Posterior vena cava (tissue), 2 donors: ENCODE data around the gene PLXNA1. TPM values are rescaled to one million over a fixed set of nuclear protein-coding genes. Genes with fewer than 3 reads are reported as not detected.

Source experiments
- DNase-seq: peaks from one replicate; pipeline ENCODE4 v3.0.0-alpha.2; 2020; ENCODE audit warnings: low spot score
- intact Hi-C, 2 donors: fragments of 100-400 bp; cut with DNase I; formaldehyde crosslinking; loops; one replicate each; pipeline versions ENCODE4 v1.14.1 to v1.14.2; 2022 to 2023
- total RNA-seq, 2 donors: library from RNA; stranded (reverse); fragmentation: NEBNext Ultra II Directional; extraction: Animal tissue kit (Norgen Biotek cat#: 25700); gene quantifications; one replicate each; pipeline ENCODE4 v1.2.1, GENCODE V29; 2021
- donor health status: DM: yes; HTN: yes; CAD: no.
- donor health status: DM: yes; HTN: yes; CAD: no.

Gene PLXNA1
- total RNA-seq, 2 donors from 2014 or later = 31.7 to 38.5 TPM

DNA sequence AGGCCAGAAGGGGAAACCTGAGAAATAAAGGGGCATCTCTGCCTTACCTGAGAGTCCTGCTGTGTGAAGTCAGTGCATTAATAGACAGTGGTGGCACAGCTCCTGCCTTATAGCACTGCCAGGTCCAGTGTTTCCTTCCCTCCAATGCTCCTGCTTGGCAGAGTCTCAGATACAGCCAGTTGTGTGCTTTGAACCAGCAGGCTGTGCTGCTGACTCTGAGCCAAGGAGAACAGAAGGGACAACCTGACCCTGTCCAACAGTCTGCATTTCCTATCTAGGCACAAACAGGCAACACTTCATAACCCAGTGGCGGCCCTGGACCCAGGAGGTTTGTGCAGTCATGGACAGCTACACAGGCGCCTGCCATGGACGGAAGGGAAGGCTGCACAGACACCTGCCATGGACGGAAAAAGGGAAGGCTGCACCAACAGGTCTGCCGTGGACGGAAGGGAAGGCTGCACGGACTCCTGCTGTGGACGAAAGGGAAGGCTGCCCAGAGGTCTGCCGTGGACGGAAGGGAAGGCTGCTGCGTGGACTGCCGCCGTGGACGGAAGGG lies 33.9 kb upstream of the PLXNA1 start:
- no peak for DNase-seq
- intact Hi-C loops = no loop called here

DNA sequence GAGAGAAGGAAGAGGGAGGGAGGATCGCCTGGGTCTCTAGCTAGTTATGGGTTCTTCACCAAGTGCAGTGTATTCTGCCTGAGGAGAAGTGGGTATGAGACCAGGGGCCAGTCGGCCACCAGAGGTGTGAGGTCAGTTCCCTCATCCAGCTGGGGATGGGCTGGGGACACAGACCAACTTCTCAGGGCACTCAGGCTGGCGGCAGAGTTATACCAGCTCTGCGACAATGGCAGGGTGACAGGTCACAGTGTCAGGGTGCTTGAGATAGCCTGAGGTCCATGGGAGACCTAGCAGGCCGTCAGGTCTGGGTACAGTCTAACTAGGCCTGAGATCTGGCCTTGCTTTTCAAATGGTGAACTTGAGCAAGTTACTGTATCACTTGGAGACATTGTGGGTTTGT lies 31.4 kb upstream of the PLXNA1 start:
- DNase-seq = peak; percentile 70
- intact Hi-C loops = no loop called here

DNA sequence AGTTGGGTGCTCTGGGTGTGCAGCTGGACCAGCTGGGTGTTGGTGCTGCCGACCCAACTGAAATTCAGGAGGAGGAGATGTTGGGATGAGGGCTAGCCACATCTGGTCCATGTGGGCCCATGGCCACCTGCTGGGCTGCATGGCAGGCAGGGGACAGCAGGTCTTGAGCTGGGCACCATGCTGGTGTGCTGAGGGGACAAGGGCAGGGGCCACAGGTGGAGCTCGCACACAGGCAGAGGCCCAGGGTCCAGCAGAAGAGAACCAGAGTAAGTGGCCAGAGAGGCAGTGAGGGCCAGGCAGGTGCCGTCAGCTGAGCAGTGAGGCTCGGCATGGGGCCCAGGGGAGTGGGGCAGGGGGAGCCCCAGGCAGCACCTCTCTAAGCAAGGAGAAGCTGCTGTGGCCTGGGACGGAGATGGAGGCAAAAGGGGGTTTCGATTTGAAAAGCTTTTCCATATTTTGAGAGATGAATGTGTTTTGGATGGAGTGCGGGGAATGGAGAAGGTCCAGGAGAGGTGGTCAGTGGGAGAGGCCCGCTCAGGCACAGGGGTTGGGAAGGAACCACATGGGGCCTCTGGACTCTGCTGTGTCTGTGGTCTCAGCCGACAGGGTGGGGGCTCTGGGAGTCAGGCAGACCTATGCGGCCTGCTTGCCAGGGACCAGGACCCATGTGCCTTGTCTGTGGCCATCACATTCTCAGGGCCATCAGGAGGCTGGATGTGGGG lies 30.5 kb upstream of the PLXNA1 start:
- intact Hi-C loops = no loop called here
- DNase-seq = peak; percentile 67

DNA sequence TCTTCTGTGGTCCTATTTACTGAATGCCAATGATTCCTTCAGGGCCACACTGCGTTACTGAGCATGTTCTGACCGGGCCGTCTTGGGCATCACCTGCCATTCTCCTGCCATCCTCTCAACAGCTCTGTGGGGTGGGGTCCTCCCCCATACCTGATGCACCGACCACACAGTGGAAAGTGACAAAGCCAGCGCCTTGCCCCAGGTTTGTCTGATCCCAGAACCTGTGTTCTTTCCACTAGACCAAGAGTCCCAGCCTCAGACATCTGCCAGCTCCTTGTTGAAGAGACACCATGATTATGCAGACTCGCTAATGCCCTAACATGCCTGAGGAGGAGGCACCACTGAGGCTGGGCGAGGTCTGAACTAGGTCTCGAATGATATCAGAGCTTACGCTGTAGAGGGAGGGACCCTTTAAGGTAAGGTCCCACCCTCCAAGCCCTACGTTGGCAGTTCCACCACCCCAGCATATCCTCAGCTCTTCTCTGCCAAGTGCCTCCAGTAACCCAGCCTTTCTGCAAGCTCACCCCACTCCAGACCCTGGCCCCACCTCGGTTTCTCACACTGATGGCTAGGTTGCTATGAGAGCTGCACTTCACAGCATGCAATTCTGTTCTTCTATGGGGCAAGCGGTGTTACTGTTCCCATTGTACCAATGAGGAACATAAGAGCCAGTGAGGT lies 29.8 kb upstream of the PLXNA1 start:
- DNase-seq = peak; percentile 59
- intact Hi-C loops = no loop called here

DNA sequence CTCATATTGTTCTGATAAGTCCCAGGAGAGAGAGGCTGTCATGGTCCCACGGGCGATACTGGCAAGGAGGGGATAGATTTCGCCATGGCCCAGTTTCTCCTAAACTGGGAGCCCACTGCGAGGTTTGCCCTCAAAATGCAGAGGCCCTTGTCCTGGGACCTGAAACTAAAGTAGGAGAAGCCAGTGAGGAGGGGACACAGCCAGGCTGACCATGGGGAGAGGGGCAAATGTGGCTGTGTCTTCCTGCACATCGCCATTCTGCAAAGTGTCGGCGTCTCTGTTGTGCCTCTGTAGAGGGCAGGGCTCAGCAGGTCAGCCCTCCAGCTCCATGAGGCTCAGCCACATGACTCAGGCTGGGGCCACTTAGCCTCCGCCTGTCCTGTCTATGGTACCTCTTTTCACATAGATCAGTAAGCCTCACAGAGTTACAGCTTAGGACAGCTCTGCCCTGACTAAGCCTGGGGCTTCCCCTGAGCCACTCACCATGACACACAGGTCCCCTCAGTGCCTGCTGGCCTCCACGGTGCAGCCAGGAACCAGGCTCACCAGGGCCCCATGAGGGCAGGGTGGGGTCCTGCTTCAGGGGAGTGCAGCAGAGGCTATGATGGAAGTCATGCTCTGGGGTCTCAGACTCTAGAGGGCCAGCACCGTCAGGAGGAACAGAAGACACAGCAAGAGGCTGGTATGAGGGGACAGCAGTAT lies 28.6 kb upstream of the PLXNA1 start:
- DNase-seq = peak; percentile 69
- intact Hi-C loops = no loop called here

DNA sequence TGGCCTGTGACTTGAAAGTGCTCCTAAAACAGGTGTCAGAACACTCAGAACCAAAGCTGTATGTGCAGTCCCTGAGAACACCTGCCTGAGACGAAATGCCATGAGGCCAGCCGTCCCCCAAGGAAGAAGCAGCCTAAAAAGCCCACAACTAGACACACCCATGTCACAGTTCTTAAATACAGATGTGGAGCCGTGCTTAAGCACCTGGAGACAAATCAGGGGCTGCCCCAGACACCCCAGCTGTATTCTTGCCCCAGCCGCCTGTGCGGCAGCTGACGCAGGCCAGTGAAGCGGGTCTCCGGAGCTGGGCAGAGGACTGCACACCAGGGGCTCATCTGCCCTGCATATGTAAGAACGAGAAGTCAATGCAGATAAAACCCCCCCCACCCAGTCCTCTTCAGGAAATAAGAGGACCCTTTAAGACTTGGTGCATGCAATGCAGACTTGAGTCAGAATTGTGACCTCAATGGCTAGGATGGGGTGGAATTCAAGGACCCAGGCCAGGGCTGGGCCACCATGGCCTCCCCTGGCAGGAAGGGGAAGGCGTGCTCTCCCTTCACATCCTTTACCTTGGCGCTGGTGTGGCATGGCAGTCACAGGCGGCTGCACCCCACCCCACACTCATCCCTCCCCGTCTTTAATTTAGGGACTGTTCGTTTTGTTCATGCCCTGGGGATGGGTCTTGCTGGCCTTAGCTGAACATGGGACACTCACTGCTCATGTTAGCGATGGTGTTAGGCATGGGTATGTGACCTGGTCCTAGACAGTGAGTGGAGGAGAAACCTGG lies 27.7 kb upstream of the PLXNA1 start:
- peak; percentile 37 for DNase-seq
- intact Hi-C loops = no loop called here

DNA sequence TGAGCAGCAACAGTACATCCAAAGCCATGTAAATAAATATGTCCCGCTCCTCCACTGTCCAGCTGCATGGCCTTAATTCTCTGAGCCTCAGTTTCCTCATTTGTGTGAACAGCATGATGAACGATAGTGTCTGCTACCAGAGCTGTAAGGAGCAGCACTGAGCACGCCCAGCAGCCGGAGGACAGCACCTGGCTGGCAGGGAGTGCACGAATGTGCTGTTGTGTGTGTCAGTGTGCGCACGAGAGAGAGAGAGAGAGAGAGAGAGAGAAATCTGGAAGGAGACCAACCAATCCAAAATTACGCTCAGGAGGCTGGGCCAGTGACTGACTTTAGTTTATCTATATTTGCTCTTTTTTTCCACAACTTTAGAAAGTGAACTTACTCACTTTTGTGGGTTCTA lies 26.6 kb upstream of the PLXNA1 start:
- intact Hi-C loops = no loop called here
- peak; percentile 43 for DNase-seq

DNA sequence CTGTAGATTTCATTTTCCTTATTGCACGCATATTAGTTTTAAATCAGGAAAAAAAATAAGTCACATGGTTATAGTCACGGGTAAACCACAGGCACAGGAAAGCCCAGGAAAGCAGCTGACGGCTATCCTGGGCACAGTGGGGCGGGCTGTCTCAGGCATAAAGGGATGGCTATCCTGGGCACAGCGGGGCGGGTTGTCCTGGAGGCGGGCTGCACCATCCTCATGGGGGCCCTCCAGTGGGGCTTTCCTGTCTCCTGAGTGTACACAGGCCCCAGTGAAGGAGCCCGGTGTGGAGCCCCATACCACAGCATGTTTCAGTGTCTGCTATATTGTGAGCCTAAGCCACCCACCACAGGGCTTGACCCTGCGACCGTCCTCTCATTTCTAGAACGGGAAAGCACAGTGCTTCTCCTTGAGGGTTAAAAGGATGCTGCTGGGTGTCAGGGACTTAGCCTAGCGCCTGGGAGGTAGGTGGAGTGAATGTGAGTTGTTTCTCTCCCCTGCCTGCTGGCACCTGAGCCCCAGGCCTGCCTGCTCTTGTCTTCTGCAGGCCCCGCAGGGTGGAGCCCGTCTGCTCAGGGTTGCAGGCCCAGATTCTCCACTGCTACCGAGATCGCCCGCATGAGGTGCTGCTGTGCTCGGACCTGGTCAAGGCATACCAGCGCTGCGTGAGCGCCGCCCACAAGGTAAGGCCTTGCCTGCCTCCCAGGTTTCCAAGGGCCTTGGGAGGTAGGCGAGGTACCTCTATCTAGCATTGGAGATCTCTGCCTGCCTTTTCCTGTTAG lies 25.9 kb upstream of the PLXNA1 start:
- intact Hi-C loops = no loop called here
- DNase-seq = peak; percentile 80

DNA sequence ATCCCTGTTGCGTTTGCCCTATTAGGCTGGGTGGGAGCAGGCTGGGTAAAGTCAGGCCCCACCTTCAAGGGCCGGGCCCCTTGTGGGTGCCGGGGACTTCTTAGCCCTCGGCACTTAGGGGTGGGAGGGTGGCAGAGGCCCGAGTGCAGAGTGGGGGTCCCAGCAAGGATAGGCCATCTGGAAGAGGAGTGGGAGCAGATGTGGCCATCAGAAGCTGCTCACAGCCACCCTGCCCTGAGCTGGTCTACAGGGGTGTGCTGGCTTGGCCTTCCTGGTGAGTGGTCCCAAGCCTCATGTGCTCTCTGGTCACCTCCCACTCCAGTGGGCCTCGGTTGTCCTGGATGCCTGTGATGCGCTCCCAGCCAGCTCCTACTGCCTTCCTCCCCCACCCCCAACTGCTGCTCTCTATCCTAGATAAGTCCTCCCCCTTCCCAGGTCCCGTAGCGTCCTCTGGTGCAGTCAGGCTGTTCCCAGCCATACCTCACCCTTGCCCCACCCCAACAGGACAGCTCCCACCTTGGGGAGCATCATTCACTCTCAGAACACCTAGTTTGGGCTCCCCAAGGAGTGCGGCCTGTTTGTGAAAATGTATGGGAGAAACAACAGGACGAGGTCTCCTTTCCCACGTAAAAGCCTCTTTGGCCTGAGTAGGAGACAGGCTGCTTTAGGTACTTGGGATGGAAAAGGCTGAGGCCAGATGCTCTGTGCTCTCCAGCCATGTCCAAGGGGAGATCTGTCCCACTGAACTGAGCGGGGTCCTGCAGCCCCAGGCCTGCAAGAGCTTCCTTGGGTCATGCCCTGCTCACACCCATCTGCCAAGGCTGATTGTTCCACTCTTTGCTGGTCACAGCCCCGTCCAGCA lies 24.9 kb upstream of the PLXNA1 start:
- peak; percentile 68 for DNase-seq
- intact Hi-C loops = no loop called here

DNA sequence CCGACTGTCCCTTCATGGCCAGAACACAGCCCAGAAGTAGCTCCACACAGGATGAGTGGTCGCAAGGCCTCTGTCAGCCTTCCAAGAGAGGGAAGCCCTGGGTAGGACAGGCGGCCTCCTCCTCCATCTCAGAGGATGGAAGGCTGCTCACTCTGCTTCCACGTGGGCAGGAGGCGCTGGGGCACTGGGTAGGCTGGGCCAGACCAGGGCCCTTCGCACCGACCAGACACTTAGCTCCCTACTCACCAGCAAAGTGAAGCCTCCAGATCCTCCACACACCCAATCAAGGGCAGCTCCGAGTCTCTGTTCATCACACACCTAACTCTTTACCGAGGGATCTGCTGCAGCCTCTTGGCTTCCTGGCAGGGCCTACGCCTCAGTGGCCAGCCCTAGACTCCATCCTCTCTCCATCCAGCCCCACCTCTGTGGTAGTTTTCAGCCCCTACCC lies 24.3 kb upstream of the PLXNA1 start:
- intact Hi-C loops = no loop called here
- no peak for DNase-seq

DNA sequence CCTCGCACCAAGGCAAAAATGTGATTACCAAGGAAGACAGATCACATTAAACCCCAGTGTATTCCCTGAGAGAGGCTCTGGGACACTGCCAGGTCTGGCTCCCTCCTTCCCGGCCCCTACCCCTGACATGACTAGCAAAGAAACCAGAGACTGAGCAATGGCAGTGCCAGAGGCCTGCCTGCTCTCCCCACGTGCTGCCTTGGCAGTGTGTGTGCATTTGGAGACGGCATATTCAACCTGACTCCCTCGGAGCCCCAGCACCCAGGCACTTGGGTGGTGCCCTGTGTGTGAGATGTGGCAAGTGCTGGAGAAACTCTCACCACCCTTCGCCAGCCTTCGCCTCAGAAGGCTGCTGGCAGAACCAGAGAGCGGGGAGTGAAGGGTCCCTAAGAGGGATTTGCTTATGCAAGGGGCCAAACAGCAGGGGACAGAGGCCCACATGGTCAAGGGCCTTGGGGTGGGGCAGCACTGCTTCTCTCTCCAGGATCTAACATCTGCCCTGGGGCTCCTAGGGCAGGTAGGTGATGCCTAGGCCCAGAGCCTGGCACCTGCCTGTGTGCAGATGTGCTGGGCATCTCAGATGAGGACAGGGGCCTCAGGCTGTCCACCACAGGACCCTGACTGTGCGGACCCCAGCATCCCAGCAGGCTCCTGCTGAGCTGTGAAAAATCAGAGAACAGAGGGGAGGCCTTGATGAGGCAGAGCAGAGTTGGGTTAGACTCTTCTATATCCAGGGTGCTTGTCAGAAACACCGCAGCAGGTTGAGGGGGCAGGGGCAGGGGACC lies 23.6 kb upstream of the PLXNA1 start:
- intact Hi-C loops = no loop called here
- peak; percentile 66 for DNase-seq

DNA sequence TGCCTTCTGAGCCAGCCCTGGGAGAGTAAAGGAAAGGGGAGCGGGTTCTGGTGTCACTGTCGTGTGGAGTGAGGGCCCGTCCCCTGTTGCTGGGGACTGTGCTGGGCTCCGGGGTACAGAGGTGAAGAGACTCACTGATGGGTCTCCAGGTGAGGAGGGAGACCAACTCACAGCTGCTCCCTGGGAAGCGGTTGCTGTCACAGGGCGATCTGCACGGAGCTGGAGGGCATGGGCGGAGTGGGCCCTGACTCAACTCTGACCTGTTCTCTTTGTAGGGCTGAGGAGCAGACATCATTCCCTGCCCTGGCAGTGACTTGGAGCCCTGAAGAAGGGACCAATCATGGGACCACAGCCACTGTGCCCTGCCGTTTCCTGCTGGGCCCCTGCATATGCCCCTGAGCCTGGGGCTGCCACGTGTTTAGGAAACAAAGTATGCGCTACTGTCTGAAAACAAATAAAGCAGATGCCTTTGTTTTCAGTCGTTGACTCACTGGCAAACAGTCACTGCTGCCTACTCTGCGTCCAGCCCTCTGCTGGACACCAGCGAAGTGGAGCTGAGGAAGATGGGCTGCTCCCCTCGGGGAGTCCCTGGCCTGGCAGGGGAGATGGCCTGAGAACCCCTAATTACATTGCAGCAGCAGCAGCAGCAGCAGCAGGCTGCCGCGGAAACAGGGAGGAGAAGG lies 22.9 kb upstream of the PLXNA1 start:
- DNase-seq = peak; percentile 78
- intact Hi-C loops = no loop called here

DNA sequence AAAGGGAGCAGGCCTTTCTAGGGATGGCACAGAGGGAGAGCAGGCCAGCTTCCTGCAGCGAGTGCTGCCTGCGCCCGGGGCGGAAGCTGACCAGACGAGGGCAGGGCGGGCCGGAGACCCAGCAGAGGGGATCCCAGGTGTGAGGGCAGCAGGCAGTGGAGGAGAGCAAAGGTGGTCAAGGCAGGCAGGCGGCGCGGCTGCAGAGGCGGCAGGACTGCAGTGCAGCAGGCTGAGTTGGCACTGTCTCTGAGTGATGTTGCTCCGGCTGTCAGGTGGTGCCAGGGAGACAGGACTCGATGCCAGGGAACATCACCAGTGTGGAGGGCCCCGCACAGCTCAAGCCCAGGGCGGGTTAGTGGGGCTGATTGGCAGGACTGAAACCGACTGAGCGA lies 22.3 kb upstream of the PLXNA1 start:
- DNase-seq = peak; percentile 72
- intact Hi-C loops = no loop called here

DNA sequence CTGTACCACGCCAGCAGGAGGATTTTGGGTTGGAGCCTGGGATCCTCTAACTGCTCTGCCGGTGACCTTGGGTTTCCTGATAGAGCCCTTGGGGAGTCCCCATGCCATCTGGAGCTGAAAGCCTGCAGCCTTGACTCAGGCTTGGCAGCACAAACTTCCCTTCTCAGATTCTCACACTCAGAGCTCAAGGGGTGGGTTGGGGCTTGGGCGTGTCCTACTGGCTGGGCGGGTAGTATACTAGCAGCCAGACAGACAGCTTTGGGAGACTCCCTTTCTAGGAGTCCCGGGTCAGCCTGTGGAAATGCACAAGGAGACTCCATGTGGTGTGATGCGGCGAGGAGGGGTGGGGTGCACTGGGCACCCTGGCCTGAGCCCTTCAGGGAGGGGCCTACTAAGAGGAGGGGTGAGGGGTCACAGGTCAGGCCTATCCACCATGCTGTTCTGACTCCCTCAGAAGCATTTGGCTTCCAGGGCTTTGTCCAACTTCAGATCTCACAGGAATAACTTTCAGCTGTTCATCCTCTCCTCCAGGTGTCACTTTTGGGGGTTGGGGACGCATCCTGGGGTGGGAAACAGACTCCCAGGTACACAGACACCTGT lies 21.6 kb upstream of the PLXNA1 start:
- intact Hi-C loops = no loop called here
- peak; percentile 96 for DNase-seq

DNA sequence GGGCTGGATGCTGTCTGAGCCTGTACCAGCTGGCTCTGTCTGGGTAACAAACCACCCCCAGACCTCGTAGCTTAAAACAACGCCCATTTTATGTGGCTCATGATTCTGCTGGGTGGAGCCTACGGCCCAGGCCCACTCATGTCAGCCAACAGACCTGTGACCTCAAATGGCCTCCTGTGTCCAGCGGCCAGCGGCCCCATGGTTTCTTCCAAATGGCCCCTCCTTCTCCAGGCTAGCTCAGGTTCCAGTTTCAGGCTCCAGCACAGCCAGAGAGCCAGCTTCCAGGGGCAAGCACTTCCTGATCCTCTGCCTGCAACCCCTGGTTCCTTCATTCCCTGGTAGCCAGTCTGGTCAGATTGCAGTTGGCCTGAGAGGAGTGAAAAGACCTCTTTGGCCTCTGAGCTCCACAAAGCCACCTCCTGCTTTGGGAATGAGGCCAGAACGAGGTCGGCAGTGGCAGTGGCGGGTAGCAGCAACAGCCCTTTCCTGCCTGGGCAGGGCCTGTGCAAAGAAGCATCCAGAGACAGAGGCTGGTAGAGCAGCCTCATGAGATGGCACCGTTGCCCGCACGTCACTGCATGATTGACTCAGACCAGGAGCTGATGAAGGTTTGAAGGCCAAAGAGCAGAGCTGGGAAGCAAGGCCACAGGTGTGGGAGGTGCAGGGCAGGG lies 21.0 kb upstream of the PLXNA1 start:
- intact Hi-C loops = no loop called here
- peak; percentile 86 for DNase-seq

DNA sequence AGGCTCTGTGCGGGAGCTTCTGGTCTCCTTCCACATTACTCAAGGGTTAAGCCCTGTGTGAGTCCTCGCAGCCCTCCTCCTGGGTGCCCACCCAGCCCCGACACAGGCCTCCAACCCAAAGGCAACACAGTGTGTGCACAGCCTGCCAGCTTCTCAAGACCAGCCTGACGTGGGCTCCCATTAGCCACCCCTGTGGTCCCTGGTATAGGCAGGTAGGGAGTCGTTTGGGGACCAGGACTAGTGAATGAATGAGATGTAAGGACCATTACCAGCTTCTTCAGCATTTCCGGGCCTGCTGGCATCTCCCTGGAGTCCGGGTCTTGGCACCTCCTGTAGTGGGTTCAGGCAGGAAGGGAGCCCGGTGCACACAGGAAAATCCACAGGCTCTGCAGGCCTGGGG lies 20.2 kb upstream of the PLXNA1 start:
- DNase-seq = peak; percentile 76
- intact Hi-C loops = no loop called here
